ENCODE measurements around the gene OXTR. TPM values are rescaled to one million over a fixed set of nuclear protein-coding genes. Genes with fewer than 3 reads are reported as not detected.

Gene OXTR
- polyA plus RNA-seq, 1 donor from 2014 or later: 1.7 TPM

- Histone ChIP-seq H3K9me3 (ENCODE audit: low read length) (no peaks in the 10 kb centered on the region), H3K4me3 (ENCODE audit: low read length) (no peak overlapping the region), H3K9me2 (ENCODE audit: insufficient read depth, low read length) (no peaks in the 10 kb centered on the region), H3F3A (ENCODE audit: insufficient read depth, low read length, poor library complexity, severe bottlenecking) (no peaks in the 10 kb centered on the region), H3K4me2 (ENCODE audit: low read length) (no peak overlapping the region), H3K79me2 (replicated peaks; ENCODE audit: insufficient read depth, low read length) (no peaks in the 10 kb centered on the region), H4K20me1 (ENCODE audit: insufficient read depth) (no peaks in the 10 kb centered on the region), H3K27me3 (ENCODE audit: insufficient read depth, low read depth, low read length) (no peaks in the 10 kb centered on the region), H3K27ac (ENCODE audit: low read length) (no peak overlapping the region), H3K36me3 (ENCODE audit: insufficient read depth, low read length) (no peaks in the 10 kb centered on the region), H3K9ac (ENCODE audit: low read length) (no peak overlapping the region), H2AFZ (ENCODE audit: low read depth, low read length) (no peak overlapping the region)
- no peak for TF ChIP-seq MXI1 (conservative IDR thresholded peaks at IDR 0.05; ENCODE audit: poor library complexity, severe bottlenecking)
- TF ChIP-seq EP300 (conservative IDR thresholded peaks at IDR 0.05; ENCODE audit: poor library complexity, severe bottlenecking): no peak
- TF ChIP-seq EZH2 (IDR thresholded peaks at IDR 0.05; ENCODE audit: borderline replicate concordance, insufficient read depth, low read length, poor library complexity, severe bottlenecking): no peak
- TF ChIP-seq POLR2AphosphoS5 (IDR thresholded peaks at IDR 0.05): no peak
- TF ChIP-seq CTCF (IDR thresholded peaks at IDR 0.05; ENCODE audit: poor library complexity, severe bottlenecking): no peak
- TF ChIP-seq REST (IDR thresholded peaks at IDR 0.05; ENCODE audit: borderline replicate concordance): no peak
- TF ChIP-seq TAF1 (IDR thresholded peaks at IDR 0.05; ENCODE audit: low read depth): no peak
- TF ChIP-seq RAD21 (conservative IDR thresholded peaks at IDR 0.05): no peak
- TF ChIP-seq SMC3 (conservative IDR thresholded peaks at IDR 0.05; ENCODE audit: poor library complexity): no peak
Measured at GRCh38 chr3:8749316-8749715, 20.1 kb downstream of the OXTR start.

- TF ChIP-seq CTCF (IDR thresholded peaks at IDR 0.05; ENCODE audit: poor library complexity, severe bottlenecking) (no peak), RAD21 (conservative IDR thresholded peaks at IDR 0.05) (no peak), POLR2AphosphoS5 (IDR thresholded peaks at IDR 0.05) (no peak), MXI1 (conservative IDR thresholded peaks at IDR 0.05; ENCODE audit: poor library complexity, severe bottlenecking) (no peak)
- no peaks in the 10 kb centered on the region for H3K9me3 ChIP-seq (ENCODE audit: low read length)
- H3F3A ChIP-seq (ENCODE audit: insufficient read depth, low read length, poor library complexity, severe bottlenecking): no peaks in the 10 kb centered on the region
- H3K4me2 ChIP-seq (ENCODE audit: low read length): no peak overlapping the region
- no peaks in the 10 kb centered on the region for H3K9me2 ChIP-seq (ENCODE audit: insufficient read depth, low read length)
- H2AFZ ChIP-seq (ENCODE audit: low read depth, low read length): no peak overlapping the region
- no peak overlapping the region for H3K9ac ChIP-seq (ENCODE audit: low read length)
- no peaks in the 10 kb centered on the region for H3K36me3 ChIP-seq (ENCODE audit: insufficient read depth, low read length)
- H3K27me3 ChIP-seq (ENCODE audit: insufficient read depth, low read depth, low read length): no peaks in the 10 kb centered on the region
- H3K27ac ChIP-seq (ENCODE audit: low read length): no peak overlapping the region
- H3K4me3 ChIP-seq (ENCODE audit: low read length): no peak overlapping the region
- H4K20me1 ChIP-seq (ENCODE audit: insufficient read depth): no peaks in the 10 kb centered on the region
- no peaks in the 10 kb centered on the region for H3K79me2 ChIP-seq (replicated peaks; ENCODE audit: insufficient read depth, low read length)
Measured at GRCh38 chr3:8746780-8747345, 22.6 kb downstream of the OXTR start.
